Fibroblast of lung (primary cell): Measurements from ENCODE around the gene MAP3K8.

Source experiments
- CTCF ChIP-seq, 2 donors: IDR thresholded peaks in 1 of 2; conservative IDR thresholded peaks in 1 of 2; 1 replicate in 1 of 2; 2 replicates in 1 of 2; pipeline ENCODE4 v1.5.1; 2011 to 2012; ENCODE audit warnings: low read length in 2 of 2, control low read depth in 1 of 2, inconsistent platforms in 1 of 2, low read depth in 1 of 2, mild to moderate bottlenecking in 1 of 2
- EZH2 ChIP-seq: IDR thresholded peaks from 2 replicates; pipeline ENCODE4 v1.5.1; 2012; ENCODE audit warnings: low read length, control low read depth, mild to moderate bottlenecking; ENCODE audit errors: missing control alignments

GRCh38 chr10:30396293-30396692 lies 37.7 kb upstream of the MAP3K8 start:
- no peak for TF ChIP-seq CTCF (conservative IDR thresholded peaks at IDR 0.05 in 1 of 2, IDR thresholded peaks at IDR 0.05 in 1 of 2; ENCODE audit: low read depth in 1 of 2, low read length in 2 of 2)
- no peak for TF ChIP-seq EZH2
